Choroid plexus epithelial cell (primary cell): Measurements from ENCODE around the gene CDC42.

Source experiments
- DNase-seq: peaks from one replicate; pipeline ENCODE4 v3.0.0-alpha.2; 2010; ENCODE audit warnings: low read depth
- H3K4me3 ChIP-seq: 2 replicates; pipeline ENCODE4 v1.5.1; 2011; ENCODE audit warnings: low read depth, mild to moderate bottlenecking, control low read depth, low read length, moderate library complexity
- TF ChIP-seq, protein P1 (sequence below): conservative IDR thresholded peaks from 2 replicates; pipeline ENCODE4 v1.5.1; 2011; ENCODE audit warnings: low read depth, mild to moderate bottlenecking, control low read depth, inconsistent platforms, low read length, moderate library complexity

Gene CDC42

DNA sequence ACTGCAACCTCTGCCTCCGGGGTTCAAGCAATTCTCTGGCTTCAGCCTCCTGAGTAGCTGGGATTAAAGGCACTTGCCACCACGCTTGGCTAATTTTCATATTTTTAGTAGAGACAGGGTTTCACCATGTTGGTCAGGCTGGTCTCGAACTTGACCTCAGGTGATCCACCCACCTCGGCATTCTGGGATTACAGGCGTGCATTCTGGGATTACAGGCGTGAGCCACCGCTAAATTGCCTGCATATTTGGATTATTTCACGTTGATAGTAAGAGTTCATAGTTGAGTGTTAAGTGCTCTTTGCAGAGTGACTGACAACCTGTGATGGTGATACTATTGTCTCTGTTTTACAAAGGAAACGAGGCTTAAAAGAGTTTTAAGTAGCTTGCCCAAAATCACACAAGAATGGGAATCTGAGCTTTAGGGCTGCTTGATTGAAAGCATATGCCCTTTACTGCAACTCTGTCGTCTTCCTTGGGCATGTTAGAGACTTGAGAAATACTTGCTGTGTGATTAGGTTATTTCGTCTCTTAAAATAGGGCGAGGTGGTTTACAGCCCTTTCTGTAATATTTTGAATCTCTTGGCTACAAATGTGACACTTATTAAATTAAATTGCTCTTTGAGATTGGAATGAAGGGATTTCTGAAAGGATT, 12.4 kb downstream of the CDC42 start:
- TF ChIP-seq, protein P1, sequence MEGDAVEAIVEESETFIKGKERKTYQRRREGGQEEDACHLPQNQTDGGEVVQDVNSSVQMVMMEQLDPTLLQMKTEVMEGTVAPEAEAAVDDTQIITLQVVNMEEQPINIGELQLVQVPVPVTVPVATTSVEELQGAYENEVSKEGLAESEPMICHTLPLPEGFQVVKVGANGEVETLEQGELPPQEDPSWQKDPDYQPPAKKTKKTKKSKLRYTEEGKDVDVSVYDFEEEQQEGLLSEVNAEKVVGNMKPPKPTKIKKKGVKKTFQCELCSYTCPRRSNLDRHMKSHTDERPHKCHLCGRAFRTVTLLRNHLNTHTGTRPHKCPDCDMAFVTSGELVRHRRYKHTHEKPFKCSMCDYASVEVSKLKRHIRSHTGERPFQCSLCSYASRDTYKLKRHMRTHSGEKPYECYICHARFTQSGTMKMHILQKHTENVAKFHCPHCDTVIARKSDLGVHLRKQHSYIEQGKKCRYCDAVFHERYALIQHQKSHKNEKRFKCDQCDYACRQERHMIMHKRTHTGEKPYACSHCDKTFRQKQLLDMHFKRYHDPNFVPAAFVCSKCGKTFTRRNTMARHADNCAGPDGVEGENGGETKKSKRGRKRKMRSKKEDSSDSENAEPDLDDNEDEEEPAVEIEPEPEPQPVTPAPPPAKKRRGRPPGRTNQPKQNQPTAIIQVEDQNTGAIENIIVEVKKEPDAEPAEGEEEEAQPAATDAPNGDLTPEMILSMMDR: no peak
- DNase-seq: no peak
- no peak overlapping the region for H3K4me3 ChIP-seq

DNA sequence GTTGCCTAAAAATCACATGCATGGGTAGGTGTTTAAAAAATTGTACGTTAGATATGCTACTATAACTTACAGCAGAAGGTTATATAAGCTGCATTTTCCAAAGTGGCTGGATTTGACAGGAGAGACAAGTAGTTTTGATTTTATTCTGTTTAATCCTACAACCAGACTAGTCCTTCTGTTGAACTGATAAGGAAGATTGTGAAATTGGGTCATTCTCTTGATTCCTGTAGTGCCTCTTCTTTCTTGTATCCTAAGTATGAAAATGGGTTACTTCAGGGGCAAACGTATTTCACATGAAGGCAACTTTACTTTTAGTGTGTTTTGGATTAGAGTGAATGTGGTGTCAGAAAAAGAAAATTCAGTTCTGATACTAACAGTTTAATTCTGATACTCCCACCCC, 19.0 kb downstream of the CDC42 start:
- TF ChIP-seq, protein P1: no peak
- H3K4me3 ChIP-seq: no peak overlapping the region
- no peak for DNase-seq

DNA sequence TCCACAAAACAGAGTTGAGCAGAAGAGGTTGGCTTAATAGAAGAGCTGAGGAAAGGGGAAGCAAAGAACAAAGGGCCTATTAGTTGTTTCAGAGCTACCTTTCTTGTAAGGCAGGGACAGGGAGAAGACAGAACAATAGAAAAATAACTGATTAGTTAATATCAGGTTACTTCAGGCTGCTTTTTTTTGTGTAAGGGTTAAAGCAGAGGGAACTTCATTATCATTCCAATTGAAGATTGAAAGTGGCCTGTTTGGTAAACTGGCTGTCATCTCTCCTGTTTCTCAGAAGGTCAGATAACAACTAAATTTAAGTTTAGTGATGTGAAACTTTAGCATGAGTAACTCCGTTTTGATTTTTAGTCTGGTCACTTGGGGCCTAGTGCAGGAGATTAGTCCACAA, 22.3 kb downstream of the CDC42 start:
- TF ChIP-seq, protein P1: no peak
- no peak overlapping the region for H3K4me3 ChIP-seq
- DNase-seq: no peak

DNA sequence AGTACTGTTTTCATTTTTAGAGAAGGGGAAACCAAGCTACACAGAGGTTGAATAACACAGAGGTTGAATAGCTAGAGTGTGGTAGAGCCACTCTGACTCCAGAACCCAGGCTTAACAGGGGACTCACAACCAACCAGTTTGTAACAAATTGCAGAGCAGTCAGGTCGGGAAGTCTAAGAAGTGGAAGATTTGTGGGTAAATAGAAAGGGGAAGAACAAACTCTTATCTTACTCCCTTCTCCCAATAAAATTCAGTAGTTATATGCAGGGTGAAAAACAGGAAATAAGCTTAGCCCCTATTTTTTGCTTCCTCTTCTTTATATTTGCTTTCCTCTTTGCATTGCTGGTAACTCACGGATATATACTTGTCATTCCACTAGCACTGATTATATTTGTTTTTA, 23.2 kb downstream of the CDC42 start:
- TF ChIP-seq, protein P1: no peak
- DNase-seq: no peak
- H3K4me3 ChIP-seq: no peak overlapping the region

DNA sequence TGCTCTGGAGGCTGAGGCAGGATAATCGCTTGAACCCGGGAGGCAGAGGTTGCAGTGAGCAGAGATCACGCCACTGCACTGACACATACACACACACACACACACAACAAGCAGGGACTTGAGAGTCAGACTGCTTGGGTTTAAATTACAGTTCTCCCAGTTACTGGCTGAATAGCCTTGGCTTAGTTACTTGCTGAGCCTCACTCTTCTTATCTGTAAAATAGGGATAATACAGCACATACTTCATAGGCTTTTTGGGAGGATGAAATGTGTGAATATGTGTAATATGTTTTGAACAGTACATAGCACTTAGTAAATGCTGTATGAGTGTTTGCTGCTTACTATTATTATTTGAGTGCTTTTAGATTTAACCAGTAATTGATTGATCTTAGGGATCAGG, 23.8 kb downstream of the CDC42 start:
- no peak for DNase-seq
- no peak overlapping the region for H3K4me3 ChIP-seq
- TF ChIP-seq, protein P1: no peak

DNA sequence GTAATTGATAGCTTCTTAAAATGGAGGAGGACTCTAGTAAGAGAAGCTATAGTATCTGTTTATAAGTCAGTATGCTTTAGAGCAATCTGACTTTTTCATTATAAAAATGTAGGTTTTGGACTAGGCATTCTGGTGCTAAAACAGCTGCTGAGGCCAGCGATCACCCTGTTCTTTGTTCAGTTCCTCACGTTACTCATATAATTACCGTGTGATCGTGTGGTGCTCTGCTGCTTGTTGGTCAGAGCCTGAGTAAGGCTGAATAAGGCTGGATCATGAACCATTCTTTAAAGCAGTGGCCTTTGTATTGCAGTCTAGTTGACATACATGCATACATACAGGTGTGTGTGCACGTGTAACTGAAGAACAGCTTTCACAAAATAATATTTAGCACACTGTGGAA, 25.2 kb downstream of the CDC42 start:
- DNase-seq: peak; percentile 26
- no peak overlapping the region for H3K4me3 ChIP-seq
- TF ChIP-seq, protein P1: no peak

DNA sequence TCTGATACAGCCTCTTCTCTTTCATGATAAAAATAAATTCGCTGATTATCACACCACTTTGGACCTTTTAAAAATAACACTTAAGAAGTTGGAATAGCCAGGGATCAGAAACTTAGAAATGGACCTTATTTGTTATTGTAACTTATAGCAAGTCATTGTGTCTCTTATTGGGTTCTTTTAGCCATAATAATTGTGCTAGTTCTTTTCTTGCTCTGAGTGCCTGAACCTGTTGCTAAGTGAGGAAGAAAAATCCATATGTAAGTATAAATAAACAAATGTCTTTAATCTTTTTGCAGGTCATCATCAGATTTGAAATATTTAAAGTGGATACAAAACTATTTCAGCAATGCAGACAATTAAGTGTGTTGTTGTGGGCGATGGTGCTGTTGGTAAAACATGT, 25.6 kb downstream of the CDC42 start:
- no peak for DNase-seq
- H3K4me3 ChIP-seq: no peak overlapping the region
- TF ChIP-seq, protein P1: no peak
